Effector memory CD4-positive, alpha-beta T cell (primary cell): ENCODE results near the gene SBK3.
"Not testable (repeated sequence)": the region's sequence is repeated elsewhere in the genome, so short reads cannot be mapped to it uniquely, and the experiment has no call there.

Experiments
- DNase-seq, 3 donors: peaks; one replicate each; pipeline ENCODE4 v3.0.0-alpha.2; 2020
- H3K27ac ChIP-seq: 2 replicates; pipeline ENCODE4 v1.7.0; 2013; ENCODE audit warnings: mild to moderate bottlenecking, low read length, moderate library complexity; ENCODE audit not compliant: insufficient read depth, poor library complexity, severe bottlenecking
- H3K27me3 ChIP-seq: replicated peaks from 2 replicates; pipeline ENCODE4 v1.7.0; 2013; ENCODE audit warnings: mild to moderate bottlenecking, low read length; ENCODE audit not compliant: insufficient read depth, control insufficient read depth, poor library complexity, severe bottlenecking
- H3K36me3 ChIP-seq: 2 replicates; pipeline ENCODE4 v1.7.0; 2013; ENCODE audit warnings: mild to moderate bottlenecking, low read length, moderate library complexity; ENCODE audit not compliant: control insufficient read depth, insufficient read depth
- H3K4me1 ChIP-seq: 2 replicates; pipeline ENCODE4 v1.7.0; 2013; ENCODE audit warnings: low read length, mild to moderate bottlenecking; ENCODE audit not compliant: control insufficient read depth, insufficient read depth, poor library complexity, severe bottlenecking
- H3K4me3 ChIP-seq: 2 replicates; pipeline ENCODE4 v1.7.0; 2013; ENCODE audit warnings: low read length, low read depth, mild to moderate bottlenecking; ENCODE audit not compliant: insufficient read depth, poor library complexity, severe bottlenecking
- H3K9me3 ChIP-seq: 2 replicates; pipeline ENCODE4 v1.7.0; 2013; ENCODE audit warnings: mild to moderate bottlenecking, low read length, moderate library complexity; ENCODE audit not compliant: control insufficient read depth

Gene SBK3

GRCh38 chr19:55584871-55585270 is 39.5 kb upstream of the SBK3 start:
- H3K9me3 ChIP-seq = no peaks in the 10 kb centered on the region
- H3K4me1 ChIP-seq = peaks cover 32% of the 10 kb centered on the region
- no peak overlapping the region for H3K27ac ChIP-seq
- H3K4me3 ChIP-seq = no peak overlapping the region
- no peaks in the 10 kb centered on the region for H3K36me3 ChIP-seq
- DNase-seq = no peak
- no peaks in the 10 kb centered on the region for H3K27me3 ChIP-seq

GRCh38 chr19:55583897-55584296 is 38.6 kb upstream of the SBK3 start:
- not testable (repeated sequence) for H3K9me3 ChIP-seq, H3K27me3 ChIP-seq, DNase-seq, H3K4me3 ChIP-seq, H3K27ac ChIP-seq, H3K36me3 ChIP-seq
- peaks cover 32% of the 10 kb centered on the region for H3K4me1 ChIP-seq

- H3K4me1 ChIP-seq = peaks cover 29% of the 10 kb centered on the region
- DNase-seq, H3K4me3 ChIP-seq, H3K9me3 ChIP-seq, H3K27me3 ChIP-seq, H3K36me3 ChIP-seq, H3K27ac ChIP-seq: not testable (repeated sequence)
These were observed 36.9 kb upstream of the SBK3 start for GRCh38 chr19:55582284-55582683.

GRCh38 chr19:55581823-55582223 is 36.5 kb upstream of the SBK3 start:
- peaks cover 4% of the 10 kb centered on the region for H3K36me3 ChIP-seq
- no peak overlapping the region for H3K27ac ChIP-seq
- no peak overlapping the region for H3K4me3 ChIP-seq
- H3K9me3 ChIP-seq = no peaks in the 10 kb centered on the region
- DNase-seq = no peak
- H3K27me3 ChIP-seq = no peaks in the 10 kb centered on the region
- H3K4me1 ChIP-seq = peaks cover 26% of the 10 kb centered on the region

GRCh38 chr19:55581145-55581822 is 35.9 kb upstream of the SBK3 start:
- H3K27me3 ChIP-seq = no peaks in the 10 kb centered on the region
- peaks cover 21% of the 10 kb centered on the region for H3K4me1 ChIP-seq
- H3K4me3 ChIP-seq = peak overlapping the region; percentile 73
- H3K9me3 ChIP-seq = no peaks in the 10 kb centered on the region
- no peak for DNase-seq
- peaks cover 4% of the 10 kb centered on the region for H3K36me3 ChIP-seq
- peak overlapping the region; percentile 74 for H3K27ac ChIP-seq

GRCh38 chr19:55580628-55581144 is 35.3 kb upstream of the SBK3 start, which contains the start of gene ZNF579:
ZNF579 (minus strand) TSS chr19:55580848; CDS start chr19:55579639, 1,209 bp downstream.
- no peaks in the 10 kb centered on the region for H3K27me3 ChIP-seq
- peak within 1 kb of the TSS; percentile 73 for H3K4me3 ChIP-seq
- H3K9me3 ChIP-seq = no peaks in the 10 kb centered on the region
- DNase-seq = peak; percentile 36 to 57 (median 52)
- peaks cover 4% of the 10 kb centered on the region for H3K36me3 ChIP-seq
- H3K4me1 ChIP-seq = peaks cover 15% of the 10 kb centered on the region
- H3K27ac ChIP-seq = peak within 1 kb of the TSS; percentile 74

GRCh38 chr19:55579766-55580621 is 34.7 kb upstream of the SBK3 start:
- no peaks in the 10 kb centered on the region for H3K27me3 ChIP-seq
- no peak for DNase-seq
- peak overlapping the region; percentile 73 for H3K4me3 ChIP-seq
- peaks cover 4% of the 10 kb centered on the region for H3K36me3 ChIP-seq
- no peaks in the 10 kb centered on the region for H3K9me3 ChIP-seq
- H3K4me1 ChIP-seq = peaks cover 13% of the 10 kb centered on the region
- peak overlapping the region; percentile 74 for H3K27ac ChIP-seq

- Histone ChIP-seq H3K36me3 (peaks cover 4% of the 10 kb centered on the region), H3K4me1 (peaks cover 13% of the 10 kb centered on the region), H3K27ac (peak overlapping the region; percentile 74), H3K4me3 (no peak overlapping the region), H3K9me3 (no peaks in the 10 kb centered on the region), H3K27me3 (no peaks in the 10 kb centered on the region)
- no peak for DNase-seq
These were observed 33.7 kb upstream of the SBK3 start for GRCh38 chr19:55578761-55579747.

- H3K27ac ChIP-seq = no peak overlapping the region
- no peak overlapping the region for H3K4me3 ChIP-seq
- H3K36me3 ChIP-seq = peaks cover 4% of the 10 kb centered on the region
- no peaks in the 10 kb centered on the region for H3K9me3 ChIP-seq
- DNase-seq = no peak
- H3K27me3 ChIP-seq = no peaks in the 10 kb centered on the region
- peaks cover 13% of the 10 kb centered on the region for H3K4me1 ChIP-seq
These were observed 32.9 kb upstream of the SBK3 start for GRCh38 chr19:55578031-55578760.
